SK-N-SH (cell line): ENCODE measurements around the gene TEX52. TPM values are rescaled to one million over a fixed set of nuclear protein-coding genes. Genes with fewer than 3 reads are reported as not detected.

Experiments used
- CTCF ChIA-PET: fragments of 300-600, 350-600 bp; formaldehyde crosslinking; extraction: SDS; loops from one replicate; lab custom pipeline; 2021; lab: Yijun Ruan, JAX
- POLR2A ChIA-PET: fragments of 350-600 bp; sonication (Branson Sonifier 250); formaldehyde crosslinking; extraction: SDS; loops from one replicate; lab custom pipeline; 2020; ENCODE audit warnings: antibody characterized with exemption, inconsistent platforms; lab: Yijun Ruan, JAX
- DNase-seq: peaks from one replicate; pipeline ENCODE4 v3.0.0; 2012
- H2AFZ ChIP-seq: fragments of 200-600 bp; sonication (generic); 2 replicates; pipeline ENCODE4 v1.8.1; 2016; ENCODE audit warnings: antibody characterized with exemption, mild to moderate bottlenecking, low read depth
- H3F3A ChIP-seq: fragments of 200-600 bp; sonication (generic); replicated peaks from 2 replicates; pipeline ENCODE3; 2016; ENCODE audit warnings: antibody characterized with exemption, mild to moderate bottlenecking; ENCODE audit not compliant: insufficient read depth
- H3K27ac ChIP-seq, 2 experiments: fragments of 200-500 bp in 1 of 2; fragments of 200-600 bp in 1 of 2; sonication (Bioruptor generic) in 1 of 2; sonication (generic), shearing (Covaris generic) in 1 of 2; 2 replicates each; pipeline versions ENCODE4 v1.5.1 to v1.6.1; 2014 to 2016; ENCODE audit warnings: low read depth in 2 of 2, inconsistent platforms in 1 of 2, low read length in 1 of 2, mild to moderate bottlenecking in 1 of 2, mixed read lengths in 1 of 2
- H3K27me3 ChIP-seq: fragments of 200-600 bp; sonication (generic), shearing (Covaris generic); 2 replicates; pipeline ENCODE4 v1.6.1; 2016; ENCODE audit warnings: mixed run types; ENCODE audit not compliant: insufficient read depth
- H3K36me3 ChIP-seq, 2 experiments: fragments of 200-500 bp in 1 of 2; fragments of 200-600 bp in 1 of 2; sonication (Bioruptor generic) in 1 of 2; sonication (generic) in 1 of 2; replicated peaks in 1 of 2; 2 replicates each; pipeline versions ENCODE3 to v1.5.1; 2014 to 2016; ENCODE audit warnings: low read length in 1 of 2, mild to moderate bottlenecking in 1 of 2; ENCODE audit not compliant: insufficient read depth in 2 of 2, control insufficient read depth in 1 of 2
- H3K4me1 ChIP-seq, 2 experiments: fragments of 200-500 bp in 1 of 2; fragments of 200-600 bp in 1 of 2; sonication (Bioruptor generic) in 1 of 2; sonication (generic), shearing (Covaris generic) in 1 of 2; 2 replicates each; pipeline versions ENCODE4 v1.5.1 to v1.6.1; 2014 to 2016; ENCODE audit warnings: low read depth in 1 of 2, low read length in 1 of 2, mixed run types in 1 of 2; ENCODE audit not compliant: insufficient read depth in 2 of 2, control insufficient read depth in 1 of 2
- H3K4me2 ChIP-seq: fragments of 200-600 bp; sonication (generic), shearing (Covaris generic); 2 replicates; pipeline ENCODE4 v1.6.1; 2017; ENCODE audit warnings: mixed run types
- H3K4me3 ChIP-seq, 2 experiments: fragments of 200-500 bp in 1 of 2; fragments of 200-600 bp in 1 of 2; sonication (Bioruptor generic) in 1 of 2; sonication (generic), shearing (Covaris generic) in 1 of 2; 2 replicates each; pipeline versions ENCODE4 v1.5.1 to v1.8.1; 2014 to 2016; ENCODE audit warnings: low read depth in 2 of 2, inconsistent platforms in 1 of 2, low read length in 1 of 2, mild to moderate bottlenecking in 1 of 2, mixed read lengths in 1 of 2, moderate library complexity in 1 of 2
- H3K79me2 ChIP-seq: fragments of 200-600 bp; sonication (generic); 2 replicates; pipeline ENCODE4 v1.8.1; 2017; ENCODE audit warnings: mild to moderate bottlenecking; ENCODE audit not compliant: insufficient read depth
- H3K9ac ChIP-seq: fragments of 200-600 bp; sonication (generic); 2 replicates; pipeline ENCODE4 v1.6.1; 2017; ENCODE audit warnings: mixed run types
- H3K9me2 ChIP-seq: fragments of 200-600 bp; sonication (generic); 2 replicates; pipeline ENCODE4 v1.6.1; 2017; ENCODE audit warnings: mixed run types
- H3K9me3 ChIP-seq: fragments of 200-600 bp; sonication (generic); 2 replicates; pipeline ENCODE4 v1.6.1; 2017; ENCODE audit warnings: mixed run types, mild to moderate bottlenecking, moderate library complexity
- H4K20me1 ChIP-seq: fragments of 200-600 bp; sonication (generic); 2 replicates; pipeline ENCODE4 v1.6.1; 2017; ENCODE audit warnings: mild to moderate bottlenecking, mixed run types; ENCODE audit not compliant: insufficient read depth
- CHD2 ChIP-seq: fragments of 150-350 bp; IDR thresholded peaks from 2 replicates; pipeline ENCODE4 v1.6.1; 2018; ENCODE audit warnings: low read length; ENCODE audit not compliant: partially characterized antibody
- ELF1 ChIP-seq: IDR thresholded peaks from 2 replicates; pipeline ENCODE4 v1.4.0; 2012
- EZH2phosphoT487 ChIP-seq: fragments of 200-600 bp; sonication (generic); IDR thresholded peaks from 2 replicates; pipeline ENCODE4 v1.6.1; 2017; ENCODE audit warnings: low read depth, mixed run types, mild to moderate bottlenecking, antibody characterized with exemption, moderate library complexity, borderline replicate concordance
- FOSL2 ChIP-seq: IDR thresholded peaks from 2 replicates; pipeline ENCODE4 v1.4.0; 2012; ENCODE audit warnings: low read depth, mild to moderate bottlenecking, moderate library complexity, borderline replicate concordance
- FOXJ3 ChIP-seq: sonication (generic); formaldehyde crosslinking; IDR thresholded peaks from 2 replicates; pipeline ENCODE4 v1.5.1; 2020; ENCODE audit warnings: mild to moderate bottlenecking, missing genetic modification reagents
- FOXM1 ChIP-seq: IDR thresholded peaks from 2 replicates; pipeline ENCODE4 v1.4.0; 2012; ENCODE audit warnings: low read depth, mild to moderate bottlenecking
- GATA2 ChIP-seq: sonication (generic); formaldehyde crosslinking; IDR thresholded peaks from 2 replicates; pipeline ENCODE4 v1.5.0; 2020; ENCODE audit warnings: mild to moderate bottlenecking, missing genetic modification reagents
- POLR2AphosphoS5 ChIP-seq: IDR thresholded peaks from 2 replicates; pipeline ENCODE4 v1.6.1; 2012; ENCODE audit warnings: low read depth, low read length
- RAD21 ChIP-seq: IDR thresholded peaks from 2 replicates; pipeline ENCODE4 v1.6.1; 2012; ENCODE audit warnings: mild to moderate bottlenecking, low read length
- RFX5 ChIP-seq: IDR thresholded peaks from 2 replicates; pipeline ENCODE4 v1.6.1; 2012; ENCODE audit warnings: mild to moderate bottlenecking, improper control_type of control experiment, low read length
- RXRA ChIP-seq: IDR thresholded peaks from 2 replicates; pipeline ENCODE4 v1.4.0; 2012; ENCODE audit warnings: low read depth, mild to moderate bottlenecking, borderline replicate concordance
- SIN3A ChIP-seq: IDR thresholded peaks from 2 replicates; pipeline ENCODE4 v1.6.1; 2012; ENCODE audit warnings: low read depth, mild to moderate bottlenecking, low read length, moderate library complexity, borderline replicate concordance
- TAF1 ChIP-seq: IDR thresholded peaks from 2 replicates; pipeline ENCODE4 v1.6.1; 2012; ENCODE audit warnings: low read depth, mild to moderate bottlenecking, low read length, moderate library complexity, borderline replicate concordance
- TCF12 ChIP-seq: IDR thresholded peaks from 2 replicates; pipeline ENCODE4 v1.4.0; 2012
- TEAD4 ChIP-seq: IDR thresholded peaks from 2 replicates; pipeline ENCODE4 v1.4.0; 2012; ENCODE audit warnings: mild to moderate bottlenecking, borderline replicate concordance; ENCODE audit not compliant: insufficient read depth
- WGBS: methylation state at CpG from one replicate; pipeline ENCODE4 v1.1.6; 2017; ENCODE audit warnings: low lambda C conversion rate; 5-methylcytosine and 5-hydroxymethylcytosine counted together
- polyA plus RNA-seq, 3 experiments: library from polyadenylated mRNA; depleted of rRNA; stranded (reverse); fragments of >200 nt; gene quantifications; 2 replicates each; pipeline ENCODE4 v1.2.3, GENCODE V29; 2012
- TF ChIP-seq, protein P1 (sequence below): IDR thresholded peaks from 2 replicates; pipeline ENCODE4 v1.4.0; 2012; ENCODE audit warnings: low read depth
- TF ChIP-seq, protein P2 (sequence below): IDR thresholded peaks from 2 replicates; pipeline ENCODE4 v1.4.0; 2012; ENCODE audit warnings: low read depth, borderline replicate concordance
- TF ChIP-seq, protein P3 (sequence below): fragments of 200-600 bp; sonication (generic); IDR thresholded peaks from 2 replicates; pipeline ENCODE4 v1.6.1; 2017; ENCODE audit warnings: antibody characterized with exemption, mild to moderate bottlenecking, moderate library complexity
- TF ChIP-seq, protein P4 (sequence below): IDR thresholded peaks from 2 replicates; pipeline ENCODE4; 2012

The TEX52 gene
- polyA plus RNA-seq, 1 of the 3 experiments (the other 2 are of a cell fraction), result not detected

DNA sequence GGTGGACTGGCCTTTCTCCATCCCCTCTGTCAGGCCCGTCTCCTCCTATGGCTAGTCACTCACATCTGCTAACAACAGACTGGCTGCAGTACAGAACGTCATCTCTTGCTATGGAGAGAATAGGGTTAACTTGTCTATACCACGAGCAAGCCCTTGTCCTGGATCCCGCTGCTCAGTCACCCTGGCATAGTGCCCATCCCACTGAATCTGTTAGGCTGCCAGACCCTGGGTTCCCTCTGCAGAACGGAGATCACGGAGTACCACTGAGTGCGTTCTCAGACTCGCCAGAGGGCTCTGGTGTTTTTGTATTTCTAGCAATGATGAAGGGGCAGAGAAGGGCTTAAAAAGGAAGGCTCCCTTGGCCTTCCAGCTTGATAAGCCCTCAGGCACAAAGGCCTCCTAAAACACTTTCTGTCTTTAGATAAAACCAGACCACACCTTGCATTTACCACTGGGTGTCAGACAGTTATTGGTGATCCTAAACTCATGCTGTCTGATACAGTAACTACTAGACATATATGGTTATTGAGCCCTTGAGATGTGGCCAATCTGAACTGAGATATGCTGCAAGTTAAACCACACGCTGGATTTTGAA lies 15.7 kb downstream of the TEX52 start (continued):
- TF ChIP-seq, protein P1, sequence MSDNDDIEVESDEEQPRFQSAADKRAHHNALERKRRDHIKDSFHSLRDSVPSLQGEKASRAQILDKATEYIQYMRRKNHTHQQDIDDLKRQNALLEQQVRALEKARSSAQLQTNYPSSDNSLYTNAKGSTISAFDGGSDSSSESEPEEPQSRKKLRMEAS, result no peak
- TF ChIP-seq EZH2phosphoT487, result no peak
- TF ChIP-seq, protein P2, sequence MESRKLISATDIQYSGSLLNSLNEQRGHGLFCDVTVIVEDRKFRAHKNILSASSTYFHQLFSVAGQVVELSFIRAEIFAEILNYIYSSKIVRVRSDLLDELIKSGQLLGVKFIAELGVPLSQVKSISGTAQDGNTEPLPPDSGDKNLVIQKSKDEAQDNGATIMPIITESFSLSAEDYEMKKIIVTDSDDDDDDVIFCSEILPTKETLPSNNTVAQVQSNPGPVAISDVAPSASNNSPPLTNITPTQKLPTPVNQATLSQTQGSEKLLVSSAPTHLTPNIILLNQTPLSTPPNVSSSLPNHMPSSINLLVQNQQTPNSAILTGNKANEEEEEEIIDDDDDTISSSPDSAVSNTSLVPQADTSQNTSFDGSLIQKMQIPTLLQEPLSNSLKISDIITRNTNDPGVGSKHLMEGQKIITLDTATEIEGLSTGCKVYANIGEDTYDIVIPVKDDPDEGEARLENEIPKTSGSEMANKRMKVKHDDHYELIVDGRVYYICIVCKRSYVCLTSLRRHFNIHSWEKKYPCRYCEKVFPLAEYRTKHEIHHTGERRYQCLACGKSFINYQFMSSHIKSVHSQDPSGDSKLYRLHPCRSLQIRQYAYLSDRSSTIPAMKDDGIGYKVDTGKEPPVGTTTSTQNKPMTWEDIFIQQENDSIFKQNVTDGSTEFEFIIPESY, result no peak

DNA sequence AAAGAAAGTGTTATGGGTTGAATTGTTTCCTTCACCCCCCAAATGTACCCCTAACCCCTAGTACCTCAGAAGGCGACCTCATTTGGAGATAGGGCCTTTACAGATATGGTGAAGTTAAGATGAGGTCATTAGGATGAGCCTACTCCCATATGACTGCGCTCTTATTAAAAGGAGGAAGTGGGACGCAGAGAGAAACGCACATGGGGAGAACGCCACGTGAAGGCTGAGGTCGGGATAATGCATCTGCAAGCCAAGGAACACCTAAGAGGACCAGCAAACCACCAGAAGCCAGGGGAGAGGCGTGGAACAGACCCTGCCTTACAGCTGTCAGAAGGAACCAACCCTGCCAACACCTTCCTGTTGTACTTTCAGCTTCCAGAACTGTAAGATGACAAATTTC lies 20.3 kb downstream of the TEX52 start:
- Histone ChIP-seq H3K27me3 (no peaks in the 10 kb centered on the region), H2AFZ (no peak overlapping the region), H3K9me3 (no peaks in the 10 kb centered on the region), H3K36me3 (no peaks in the 10 kb centered on the region), H3K4me1 (peaks cover 4 to 21% of the 10 kb centered on the region in 2 experiments; a peak in 3 of 4 replicates), H3K4me3 (no peak overlapping the region), H3K27ac (no peak overlapping the region), H4K20me1 (no peaks in the 10 kb centered on the region), H3K9ac (no peak overlapping the region), H3K4me2 (no peak overlapping the region), H3K9me2 (no peaks in the 10 kb centered on the region), H3F3A (no peaks in the 10 kb centered on the region), H3K79me2 (no peaks in the 10 kb centered on the region)
- POLR2A ChIA-PET, result no interaction called here
- TF ChIP-seq, protein P2, result no peak
- TF ChIP-seq SIN3A (no peak), CHD2 (no peak), EZH2phosphoT487 (no peak), TAF1 (no peak), GATA2 (no peak), ELF1 (no peak), TEAD4 (no peak), POLR2AphosphoS5 (no peak), RXRA (no peak), FOXM1 (no peak), FOSL2 (no peak), FOXJ3 (CRISPR knock-in tag) (no peak), RFX5 (no peak), TCF12 (no peak), RAD21 (no peak)
- TF ChIP-seq, protein P1, result no peak
- TF ChIP-seq, protein P3, sequence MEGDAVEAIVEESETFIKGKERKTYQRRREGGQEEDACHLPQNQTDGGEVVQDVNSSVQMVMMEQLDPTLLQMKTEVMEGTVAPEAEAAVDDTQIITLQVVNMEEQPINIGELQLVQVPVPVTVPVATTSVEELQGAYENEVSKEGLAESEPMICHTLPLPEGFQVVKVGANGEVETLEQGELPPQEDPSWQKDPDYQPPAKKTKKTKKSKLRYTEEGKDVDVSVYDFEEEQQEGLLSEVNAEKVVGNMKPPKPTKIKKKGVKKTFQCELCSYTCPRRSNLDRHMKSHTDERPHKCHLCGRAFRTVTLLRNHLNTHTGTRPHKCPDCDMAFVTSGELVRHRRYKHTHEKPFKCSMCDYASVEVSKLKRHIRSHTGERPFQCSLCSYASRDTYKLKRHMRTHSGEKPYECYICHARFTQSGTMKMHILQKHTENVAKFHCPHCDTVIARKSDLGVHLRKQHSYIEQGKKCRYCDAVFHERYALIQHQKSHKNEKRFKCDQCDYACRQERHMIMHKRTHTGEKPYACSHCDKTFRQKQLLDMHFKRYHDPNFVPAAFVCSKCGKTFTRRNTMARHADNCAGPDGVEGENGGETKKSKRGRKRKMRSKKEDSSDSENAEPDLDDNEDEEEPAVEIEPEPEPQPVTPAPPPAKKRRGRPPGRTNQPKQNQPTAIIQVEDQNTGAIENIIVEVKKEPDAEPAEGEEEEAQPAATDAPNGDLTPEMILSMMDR, result no peak
- TF ChIP-seq, protein P4, sequence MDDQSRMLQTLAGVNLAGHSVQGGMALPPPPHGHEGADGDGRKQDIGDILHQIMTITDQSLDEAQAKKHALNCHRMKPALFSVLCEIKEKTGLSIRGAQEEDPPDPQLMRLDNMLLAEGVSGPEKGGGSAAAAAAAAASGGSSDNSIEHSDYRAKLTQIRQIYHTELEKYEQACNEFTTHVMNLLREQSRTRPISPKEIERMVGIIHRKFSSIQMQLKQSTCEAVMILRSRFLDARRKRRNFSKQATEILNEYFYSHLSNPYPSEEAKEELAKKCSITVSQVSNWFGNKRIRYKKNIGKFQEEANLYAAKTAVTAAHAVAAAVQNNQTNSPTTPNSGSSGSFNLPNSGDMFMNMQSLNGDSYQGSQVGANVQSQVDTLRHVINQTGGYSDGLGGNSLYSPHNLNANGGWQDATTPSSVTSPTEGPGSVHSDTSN, result no peak
- CTCF ChIA-PET, result interaction anchor here (1.0 to 3.4 kb wide), 3 partner anchors 23 to 205 kb away, joined by 3 to 14 read pairs (median 8); partner anchors contain the start of gene ITFG2
- DNase-seq, result no peak
- 93% methylated on average over 8 of the region's 8 CpGs for WGBS
